CD4-positive, alpha-beta T cell treated with Interleukin-6 for 4 hours (primary cell): Measurements from ENCODE around the gene CDCA7L.
"Not testable (repeated sequence)": the region's sequence is repeated elsewhere in the genome, so short reads cannot be mapped to it uniquely, and the experiment has no call there.

Source experiments
- DNase-seq: peaks from one replicate; pipeline ENCODE4 v3.0.0-alpha.2; 2020; ENCODE audit warnings: mixed read lengths

CDCA7L gene

DNA sequence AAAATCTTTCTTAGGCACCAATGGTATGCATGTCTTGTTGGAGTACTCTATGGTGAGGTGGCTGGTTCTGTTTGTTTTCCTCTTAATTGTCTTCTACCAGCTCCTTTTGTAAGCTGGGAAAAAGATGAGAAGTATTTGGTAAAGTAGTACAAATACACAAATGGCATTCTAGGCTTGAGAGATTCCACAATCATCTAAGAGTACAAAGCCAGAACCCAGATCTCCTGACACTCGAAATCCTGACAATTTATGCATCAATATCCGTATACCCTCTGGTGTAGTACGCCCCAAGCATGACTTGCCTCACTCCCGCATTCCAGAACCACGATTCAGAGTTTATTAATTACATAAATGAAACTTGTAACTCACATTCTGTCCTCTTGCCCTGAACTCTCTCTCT is 43.5 kb downstream of the CDCA7L start:
- DNase-seq: no peak

DNA sequence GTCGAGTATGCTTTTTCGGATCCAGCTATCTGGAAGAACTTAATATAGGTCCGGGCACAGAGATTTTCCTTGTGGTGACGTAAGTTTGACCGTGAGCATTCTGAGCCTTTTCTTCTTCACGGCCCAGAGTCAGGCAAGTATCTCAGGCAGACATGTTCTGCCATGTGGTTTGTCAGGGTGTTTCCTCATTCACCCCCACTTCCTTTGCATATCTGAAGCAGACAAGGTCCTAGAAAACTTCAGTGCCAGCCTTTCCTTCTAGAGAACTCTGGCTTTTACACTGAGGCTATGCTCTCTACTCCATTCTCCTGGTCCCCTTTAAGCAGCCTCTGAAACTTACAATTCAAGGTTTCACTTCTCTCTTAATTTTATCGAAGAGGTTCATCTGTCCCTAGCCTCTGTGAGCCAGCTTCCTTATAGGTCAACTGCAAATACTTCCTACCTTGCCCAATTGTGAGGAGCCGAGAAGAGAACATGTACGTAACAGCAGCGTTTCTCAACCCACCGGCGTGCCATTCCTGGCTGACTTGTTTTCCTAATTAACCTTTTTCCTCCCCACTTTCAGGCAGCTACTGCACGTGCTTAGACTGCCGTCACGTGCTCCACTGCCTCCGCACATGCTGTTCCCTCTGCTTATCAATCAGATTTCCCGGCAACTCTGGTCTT is 47.3 kb downstream of the CDCA7L start:
- peak; percentile 38 for DNase-seq

DNA sequence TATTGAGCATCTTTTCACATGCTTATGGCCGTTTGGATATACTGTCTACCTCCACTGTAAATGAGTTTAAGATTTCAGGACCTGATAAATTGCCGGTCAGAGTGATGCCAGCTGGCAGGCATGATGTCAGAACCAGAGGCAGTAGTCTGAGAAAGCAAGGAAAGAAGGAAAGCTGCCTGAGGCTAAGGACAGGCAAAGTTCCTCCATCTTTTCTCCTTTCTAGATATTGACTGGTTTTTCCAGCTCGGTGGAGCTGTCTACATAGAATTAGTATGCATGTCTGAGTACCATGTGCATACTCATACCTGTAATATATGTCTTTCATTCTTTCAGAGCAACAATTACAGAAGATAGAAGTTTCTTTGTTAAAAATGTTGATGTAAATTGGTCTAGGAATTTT is 52.3 kb downstream of the CDCA7L start:
- no peak for DNase-seq

GRCh38 chr7:21891291-21891690 is 54.4 kb downstream of the CDCA7L start:
- DNase-seq: no peak

DNA sequence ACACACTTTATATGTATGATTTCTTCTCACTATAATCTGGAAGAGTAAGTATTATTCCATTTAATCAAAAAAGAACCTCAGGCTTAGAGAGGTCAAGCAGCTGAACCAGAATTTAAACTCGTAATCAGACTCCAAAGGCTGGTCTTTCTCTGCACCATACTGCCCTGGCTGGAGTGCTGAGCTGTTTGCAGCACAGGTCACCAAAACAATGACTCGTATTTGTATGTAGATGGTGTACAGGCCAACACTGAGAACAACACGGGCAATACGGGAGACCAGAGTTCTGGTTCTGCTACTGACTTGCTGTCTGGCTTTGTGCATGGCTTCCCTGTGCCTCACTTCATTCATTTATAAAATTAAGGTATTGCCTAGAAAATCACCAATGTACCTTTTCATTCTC is 57.9 kb downstream of the CDCA7L start:
- DNase-seq: no peak

DNA sequence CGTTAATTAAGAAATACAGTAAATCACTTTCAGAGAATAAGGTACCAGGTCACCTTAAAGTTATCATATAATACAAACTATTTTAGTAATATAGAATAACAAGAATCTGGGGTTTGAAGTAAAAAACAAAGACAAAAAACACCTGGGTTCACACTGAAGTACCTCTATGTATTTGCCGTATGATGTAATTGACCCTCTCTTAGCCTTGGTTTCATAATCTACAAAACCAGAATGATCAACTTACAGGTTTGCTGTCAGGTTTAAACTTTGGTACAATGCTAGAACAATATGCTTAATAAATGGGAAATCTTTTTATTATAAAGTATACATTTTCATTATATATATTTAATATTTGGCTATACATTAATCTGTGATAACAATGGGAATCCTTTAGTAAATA is 58.3 kb downstream of the CDCA7L start:
- DNase-seq: no peak

- no peak for DNase-seq
These were observed 59.3 kb downstream of the CDCA7L start for GRCh38 chr7:21886396-21886795.

DNA sequence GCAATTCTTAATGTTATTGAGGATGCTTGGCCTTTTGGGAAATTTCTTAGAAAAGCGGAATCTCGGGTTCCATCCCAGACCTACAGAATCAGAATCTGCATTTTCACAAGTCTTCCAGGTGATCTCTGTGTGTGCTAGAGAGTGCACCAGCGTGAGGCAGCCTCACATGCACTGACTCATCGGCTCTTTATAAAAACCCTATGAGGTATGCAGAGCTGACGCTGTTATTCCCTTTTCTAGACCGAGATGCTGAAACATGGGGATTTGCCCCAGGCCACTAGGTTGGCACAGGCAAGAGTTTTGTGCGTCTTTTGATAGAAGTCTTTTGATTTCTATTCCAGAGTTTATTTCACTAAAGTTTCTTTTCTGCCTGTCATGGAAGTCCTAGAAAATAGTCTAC is 61.2 kb downstream of the CDCA7L start:
- DNase-seq: no peak

GRCh38 chr7:21883501-21883900 is 62.2 kb downstream of the CDCA7L start:
- not testable (repeated sequence) for DNase-seq

DNA sequence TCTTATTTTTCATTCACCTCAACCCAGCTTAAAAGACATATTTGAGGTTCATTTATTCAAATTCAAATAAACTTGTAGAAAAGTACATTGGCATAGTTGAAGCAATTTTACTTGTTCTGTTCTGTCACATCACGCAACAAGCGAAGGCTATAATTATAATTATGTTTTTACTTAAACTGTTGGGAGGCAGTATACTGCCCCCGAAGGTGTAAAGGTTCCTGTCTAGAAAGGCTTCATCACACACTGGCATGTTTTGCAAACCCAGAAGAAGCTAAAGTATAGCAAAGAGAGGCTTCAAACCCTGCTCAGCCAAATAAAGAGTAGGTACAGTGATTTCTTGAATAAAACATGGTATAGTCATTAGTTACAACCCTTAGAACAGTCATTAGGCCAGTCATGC is 62.6 kb downstream of the CDCA7L start:
- DNase-seq: no peak

DNA sequence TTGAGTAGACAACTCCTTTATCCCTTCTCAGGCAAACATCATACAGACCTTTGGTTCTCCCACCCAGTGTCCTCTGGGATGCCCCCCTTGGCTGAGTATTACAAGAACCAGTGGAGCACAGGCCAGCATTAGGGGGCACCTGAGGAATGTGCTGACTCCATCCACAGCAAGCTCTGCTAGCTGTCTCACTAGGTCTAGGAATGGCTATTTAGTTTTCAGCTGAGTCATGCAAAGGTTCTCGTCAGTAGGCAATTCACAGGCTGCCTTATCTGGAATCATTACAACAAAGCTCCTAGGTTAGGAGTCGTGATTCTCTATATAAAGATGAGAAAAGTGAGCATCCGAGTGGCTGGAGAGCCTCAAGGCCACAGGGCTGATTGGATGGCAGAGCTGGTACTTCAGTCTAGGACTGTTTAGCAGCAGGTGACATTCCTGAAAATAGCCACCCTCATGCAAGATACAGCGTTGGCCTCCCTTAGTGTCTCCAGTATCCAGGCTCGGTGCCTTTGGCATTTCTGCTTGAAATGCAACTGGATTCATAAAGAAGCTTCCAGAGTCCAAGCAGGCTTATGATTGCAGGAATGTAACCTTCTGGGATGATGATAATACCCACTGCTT is 75.8 kb downstream of the CDCA7L start:
- no peak for DNase-seq

DNA sequence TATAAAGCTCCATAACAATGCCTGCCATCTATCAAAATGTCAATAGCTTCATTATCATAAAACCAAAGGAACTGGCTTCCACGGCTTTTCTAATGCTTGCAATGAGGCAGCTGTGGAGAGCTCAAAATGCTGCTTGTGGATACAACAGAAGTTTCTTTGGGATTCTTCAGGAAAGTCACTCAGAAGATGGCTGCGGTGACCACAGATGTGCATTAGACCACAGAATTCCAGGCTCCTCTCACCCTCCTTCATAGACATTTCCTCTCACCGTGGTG is 77.2 kb downstream of the CDCA7L start:
- DNase-seq: no peak

GRCh38 chr7:21867816-21868575 is 77.7 kb downstream of the CDCA7L start:
- DNase-seq: no peak

DNA sequence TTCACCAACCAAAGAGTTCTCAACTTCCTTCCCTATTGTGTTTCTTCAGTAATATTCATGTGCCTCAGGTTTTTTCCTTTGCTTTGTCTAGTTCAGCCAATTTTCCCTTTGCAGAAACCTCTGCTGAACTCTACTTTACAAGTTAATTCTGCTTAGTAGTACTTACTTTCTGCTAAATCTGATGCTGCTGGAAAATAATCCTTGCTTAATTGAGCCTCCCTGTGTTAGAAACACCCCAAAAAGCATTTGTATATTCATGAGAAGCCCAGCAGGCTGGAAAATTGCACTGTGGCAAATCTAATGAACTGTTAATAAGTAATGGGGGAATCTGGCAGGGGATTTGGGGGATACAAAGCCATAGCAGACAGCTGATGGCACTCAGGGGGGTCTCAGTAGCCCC is 78.5 kb downstream of the CDCA7L start:
- DNase-seq: no peak

DNA sequence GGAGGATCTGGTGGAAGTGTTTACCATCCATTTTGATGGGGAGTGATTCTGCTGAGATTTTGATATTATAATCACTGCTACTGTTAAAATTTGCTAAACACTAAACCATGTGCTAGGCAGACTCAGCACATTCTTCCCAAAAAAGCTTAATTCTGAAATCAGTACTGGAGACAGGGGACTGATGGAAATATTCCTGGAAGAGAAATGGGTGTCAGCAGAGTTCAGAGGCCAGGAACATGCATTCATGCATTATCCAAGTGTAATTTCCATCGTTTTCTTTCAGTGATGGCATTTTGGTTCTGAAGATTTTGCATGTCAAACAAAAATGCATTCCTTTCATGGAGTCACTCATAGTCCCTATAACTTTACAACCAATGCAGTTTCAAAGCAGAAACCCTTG is 79.0 kb downstream of the CDCA7L start:
- DNase-seq: no peak

DNA sequence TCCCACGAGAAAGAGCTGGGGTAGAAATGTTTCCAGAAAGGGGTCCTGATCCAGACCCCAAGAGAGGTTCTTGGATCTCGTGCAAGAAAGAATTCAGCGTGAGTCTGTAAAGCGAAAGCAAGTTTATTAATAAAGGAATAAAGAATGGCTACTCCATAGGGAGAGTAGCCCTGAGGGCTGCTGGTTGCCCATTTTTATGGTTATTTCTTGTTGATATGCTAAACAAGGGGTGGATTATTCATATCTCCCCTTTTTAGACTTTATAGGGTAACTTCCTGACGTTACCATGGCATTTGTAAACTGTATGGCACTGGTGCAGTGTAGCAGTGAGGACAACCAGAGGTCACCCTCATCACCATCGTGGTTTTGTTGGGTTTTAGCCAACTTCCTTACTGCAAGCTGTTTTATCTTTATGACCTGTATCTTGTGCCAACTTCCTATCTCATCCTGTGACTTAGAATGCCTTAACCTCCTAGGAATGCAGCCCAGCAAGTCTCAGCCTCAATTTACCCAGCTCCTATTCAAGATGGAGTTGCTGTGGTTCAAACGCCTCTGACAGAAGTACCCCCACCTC is 80.0 kb downstream of the CDCA7L start:
- not testable (repeated sequence) for DNase-seq

GRCh38 chr7:21851559-21851967 is 94.1 kb downstream of the CDCA7L start:
- DNase-seq: peak; percentile 8
